Astrocyte of the hippocampus (primary cell): ENCODE measurements around the gene TNIP1.

ENCODE experiments used
- DNase-seq: peaks from one replicate; pipeline ENCODE4 v3.0.0; 2011; ENCODE audit warnings: low read depth, low spot score

TNIP1 gene, protein sequence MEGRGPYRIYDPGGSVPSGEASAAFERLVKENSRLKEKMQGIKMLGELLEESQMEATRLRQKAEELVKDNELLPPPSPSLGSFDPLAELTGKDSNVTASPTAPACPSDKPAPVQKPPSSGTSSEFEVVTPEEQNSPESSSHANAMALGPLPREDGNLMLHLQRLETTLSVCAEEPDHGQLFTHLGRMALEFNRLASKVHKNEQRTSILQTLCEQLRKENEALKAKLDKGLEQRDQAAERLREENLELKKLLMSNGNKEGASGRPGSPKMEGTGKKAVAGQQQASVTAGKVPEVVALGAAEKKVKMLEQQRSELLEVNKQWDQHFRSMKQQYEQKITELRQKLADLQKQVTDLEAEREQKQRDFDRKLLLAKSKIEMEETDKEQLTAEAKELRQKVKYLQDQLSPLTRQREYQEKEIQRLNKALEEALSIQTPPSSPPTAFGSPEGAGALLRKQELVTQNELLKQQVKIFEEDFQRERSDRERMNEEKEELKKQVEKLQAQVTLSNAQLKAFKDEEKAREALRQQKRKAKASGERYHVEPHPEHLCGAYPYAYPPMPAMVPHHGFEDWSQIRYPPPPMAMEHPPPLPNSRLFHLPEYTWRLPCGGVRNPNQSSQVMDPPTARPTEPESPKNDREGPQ

DNA sequence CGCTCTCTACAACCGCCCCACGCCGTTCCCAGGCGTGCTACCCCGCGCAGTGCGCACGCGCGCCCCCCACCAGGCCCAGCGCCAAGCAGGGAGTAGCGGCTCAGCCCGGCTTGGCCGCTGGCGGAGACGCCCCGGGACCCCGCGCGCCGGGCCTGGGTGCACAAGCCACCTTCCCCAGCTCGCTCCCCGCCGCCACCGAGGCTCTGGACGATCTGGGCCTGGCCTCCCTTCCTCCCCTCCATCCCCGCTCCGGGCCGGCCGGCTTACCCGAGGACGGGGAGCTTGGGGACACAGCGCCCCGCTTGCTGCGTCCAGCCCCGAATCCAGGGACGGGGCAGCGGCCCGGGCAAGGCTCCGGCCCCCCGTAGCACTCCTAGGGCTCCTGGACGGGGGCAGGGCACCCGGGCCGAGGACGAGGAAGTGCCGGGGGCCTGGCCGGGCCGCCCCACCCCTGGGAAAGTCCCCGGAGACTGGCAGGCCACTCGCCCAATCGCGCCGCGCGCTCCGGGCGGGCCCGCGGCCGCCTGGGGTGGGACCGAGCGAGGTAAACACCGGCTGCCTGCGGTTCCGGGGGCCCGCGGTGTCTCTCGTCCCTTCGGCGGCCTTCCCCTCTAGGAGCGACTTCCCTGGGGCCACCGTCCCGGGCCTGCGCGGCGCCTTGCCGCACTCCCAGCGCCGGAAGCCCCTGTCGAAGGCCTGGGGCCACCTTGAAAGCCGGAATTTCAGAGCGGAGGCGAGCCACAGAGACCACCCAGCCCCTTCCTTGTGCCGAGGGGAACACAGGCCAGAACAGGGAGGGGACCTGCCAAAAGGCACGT lies at the start of gene TNIP1:
TNIP1 (minus strand) TSS at position 422 of the 818 bp plus-strand sequence. CDS start 15,939 bp downstream, outside the sequence.
- DNase-seq, result peak; percentile 98

DNA sequence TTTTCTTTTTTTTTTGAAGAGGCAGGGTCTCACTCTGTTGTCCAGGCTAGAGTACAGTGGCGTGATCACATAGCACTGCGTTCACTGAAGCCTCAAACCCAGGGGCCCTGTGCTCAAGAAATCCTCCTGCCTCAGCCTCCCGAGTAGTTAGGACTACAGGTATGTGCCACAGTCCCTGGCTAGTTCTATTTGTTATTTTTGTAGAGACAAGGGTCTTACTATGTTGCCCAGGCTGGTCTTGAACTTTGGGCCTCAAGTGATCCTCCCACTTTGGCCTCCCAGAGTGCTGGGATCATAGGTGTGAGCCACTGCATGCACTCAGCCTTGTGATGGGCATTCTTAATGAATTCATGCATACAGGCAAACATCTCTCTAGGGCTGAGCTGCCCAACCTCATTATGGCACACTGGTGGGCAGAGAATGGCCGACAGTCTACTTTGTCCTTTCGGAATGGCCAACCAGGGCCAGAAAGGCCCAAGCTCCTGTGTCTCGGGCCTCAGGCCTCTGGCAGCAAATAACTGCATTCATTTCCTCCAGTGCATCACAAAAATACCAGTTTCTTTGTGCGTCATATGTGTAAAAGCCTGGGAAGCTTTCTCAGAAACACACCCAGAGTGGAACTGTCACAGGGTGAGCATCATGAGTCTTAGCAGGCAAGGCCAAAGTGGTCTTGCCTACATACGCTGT lies 49.5 kb upstream of the TNIP1 start:
- no peak for DNase-seq

DNA sequence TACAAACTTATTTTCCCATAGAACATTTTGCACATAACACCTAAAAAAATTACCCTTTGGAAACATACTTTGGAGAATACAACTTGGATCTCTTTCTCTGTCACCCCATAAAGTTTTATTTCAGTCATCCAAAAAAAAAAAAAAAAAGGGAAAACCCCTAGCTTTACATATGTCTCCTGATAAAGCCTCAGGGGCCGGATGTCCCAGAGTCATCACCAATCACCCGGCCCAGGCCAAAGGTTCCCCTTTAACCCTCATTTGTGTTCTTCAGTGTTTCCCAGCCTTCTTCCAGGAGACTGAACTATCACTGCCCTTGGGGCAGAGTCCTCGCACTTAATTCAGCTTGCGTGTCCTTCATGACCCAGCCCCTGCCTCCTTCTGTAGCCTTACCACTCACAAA lies 48.0 kb upstream of the TNIP1 start:
- no peak for DNase-seq

DNA sequence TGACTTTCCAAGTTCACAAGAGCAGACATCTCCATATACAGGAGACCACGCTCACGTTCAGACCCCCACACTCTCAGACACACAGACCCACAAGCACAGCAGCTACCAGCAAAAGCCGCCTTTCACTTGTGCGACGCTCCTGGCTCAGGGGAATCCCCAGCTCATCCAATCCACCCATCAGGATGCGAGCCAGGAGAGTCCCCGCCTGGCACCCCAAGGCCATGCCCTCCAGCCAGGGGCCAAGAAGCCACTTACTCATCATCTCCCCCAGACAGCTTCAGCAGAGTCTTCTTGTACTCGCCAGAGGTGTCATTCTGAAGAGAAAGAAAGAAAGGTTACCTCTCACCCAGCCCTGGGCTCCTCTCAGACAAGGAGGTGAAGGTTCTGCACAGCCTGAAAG lies 47.1 kb upstream of the TNIP1 start:
- no peak for DNase-seq

DNA sequence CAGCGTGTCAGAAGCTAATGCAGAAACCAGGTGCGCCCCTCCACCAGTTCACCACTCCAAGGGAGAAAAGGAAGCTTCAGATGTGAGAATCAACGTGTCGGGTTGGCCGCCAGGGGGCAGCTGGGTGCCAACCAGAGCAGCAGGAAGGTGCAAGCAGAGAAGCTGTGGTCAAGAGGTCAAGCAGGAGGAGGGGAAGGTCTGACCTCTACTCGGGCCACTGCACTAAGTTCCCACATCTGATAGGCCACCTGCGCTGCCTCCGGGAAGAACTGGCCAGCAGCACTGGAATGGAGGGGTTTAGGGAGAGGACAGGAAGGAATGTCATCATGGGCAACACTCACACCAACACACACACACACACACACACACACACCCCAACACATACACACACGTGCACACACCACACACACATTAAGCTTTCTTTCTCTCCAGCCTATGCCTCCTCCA lies 45.4 kb upstream of the TNIP1 start:
- peak; percentile 71 for DNase-seq

DNA sequence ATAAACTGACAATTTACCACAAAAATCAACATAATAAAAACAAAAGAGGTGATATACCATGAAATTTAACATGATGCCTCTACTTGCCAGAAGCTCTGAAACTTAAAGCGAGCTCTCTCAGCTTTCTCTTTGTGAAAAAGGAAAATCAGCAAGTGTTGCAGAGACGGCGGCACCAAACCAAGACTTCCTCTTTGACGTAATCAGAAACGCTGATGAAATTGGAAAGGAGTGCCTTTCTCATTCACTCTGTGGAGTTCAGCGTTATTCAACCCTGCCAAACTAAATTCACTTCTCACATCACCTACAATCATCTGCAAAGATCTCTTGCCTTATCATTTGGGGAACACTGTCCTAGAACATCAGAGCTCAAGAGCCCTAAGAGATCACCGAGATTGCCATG lies 44.6 kb upstream of the TNIP1 start:
- no peak for DNase-seq

DNA sequence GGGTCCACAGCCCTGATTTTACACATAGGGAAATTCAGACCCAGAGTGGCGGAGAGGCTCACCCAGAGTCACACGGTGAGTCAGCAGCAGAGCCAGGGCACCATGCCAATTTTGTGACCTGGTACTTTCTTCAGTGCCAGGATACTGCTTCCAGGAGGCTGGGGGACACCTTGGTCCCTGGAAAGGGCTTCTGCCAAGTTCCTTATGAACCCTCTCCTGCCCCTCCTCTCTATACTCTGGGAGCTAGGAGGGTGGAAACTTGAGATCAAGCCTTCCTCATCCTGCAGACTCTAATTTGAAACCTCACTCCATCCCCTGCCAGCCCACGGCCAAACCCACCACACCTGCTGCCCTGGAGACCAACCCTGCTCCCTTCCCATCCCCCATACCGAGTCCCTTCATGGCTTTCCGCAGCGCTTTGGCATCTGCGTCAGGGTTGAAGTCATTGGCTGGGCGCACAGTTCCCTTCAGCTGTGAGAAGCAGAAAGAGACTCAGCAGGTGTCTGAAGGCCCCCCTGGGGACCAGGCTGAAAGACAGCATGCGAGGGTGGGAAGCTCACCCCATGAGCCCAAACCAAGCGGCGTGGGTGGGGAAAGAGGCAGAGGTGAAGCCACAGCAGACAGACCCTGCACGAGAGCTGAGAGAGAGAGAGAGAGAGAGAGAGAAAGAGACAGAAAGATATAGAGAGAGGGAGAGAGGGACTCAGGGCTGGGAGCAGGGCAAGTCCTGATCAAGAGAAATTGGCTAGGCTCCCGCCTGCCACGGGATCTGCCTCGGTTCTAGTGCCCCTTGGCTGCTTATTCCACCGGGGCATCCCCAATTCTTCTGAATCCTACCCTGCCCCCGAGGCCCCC lies 43.3 kb upstream of the TNIP1 start:
- peak; percentile 62 for DNase-seq

DNA sequence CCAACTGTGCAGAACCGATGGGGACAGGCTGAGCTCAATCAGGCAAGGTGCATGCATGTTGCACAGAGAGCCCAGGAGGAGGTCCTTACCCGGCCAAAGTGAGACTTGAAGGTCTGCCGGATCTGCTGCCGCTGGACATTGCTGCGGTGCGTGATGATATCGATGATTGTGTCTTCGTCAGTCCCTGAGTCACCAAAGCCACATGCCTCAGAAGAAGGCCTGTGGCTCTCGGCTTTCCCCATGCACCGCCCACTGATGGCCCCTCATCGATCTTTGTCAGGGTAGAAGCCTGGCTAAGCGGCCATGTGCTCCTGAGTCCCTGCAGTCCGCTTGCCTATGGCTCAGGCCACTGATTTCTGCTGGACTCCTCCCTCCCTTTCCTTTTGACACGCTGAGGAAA lies 42.0 kb upstream of the TNIP1 start:
- DNase-seq, result no peak

DNA sequence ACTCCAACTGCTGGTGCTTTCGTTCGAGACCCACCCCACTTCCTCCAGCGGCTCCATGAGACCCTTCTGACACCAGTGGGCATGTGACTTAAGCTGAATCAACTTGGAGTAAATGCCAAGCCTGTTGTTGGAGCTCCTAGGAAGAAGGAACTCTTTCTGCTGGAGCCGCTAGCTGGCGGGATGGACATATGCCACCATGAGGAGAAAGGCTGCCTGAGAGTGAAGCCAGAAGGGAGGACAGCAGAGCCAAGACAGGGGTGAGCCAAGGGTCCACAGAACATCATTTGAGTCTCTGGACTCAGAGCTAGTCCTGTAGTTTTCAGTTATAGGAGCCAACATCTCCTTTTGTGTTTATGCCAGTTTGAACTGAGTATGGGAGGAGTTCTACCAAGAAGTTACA lies 40.8 kb upstream of the TNIP1 start:
- no peak for DNase-seq

DNA sequence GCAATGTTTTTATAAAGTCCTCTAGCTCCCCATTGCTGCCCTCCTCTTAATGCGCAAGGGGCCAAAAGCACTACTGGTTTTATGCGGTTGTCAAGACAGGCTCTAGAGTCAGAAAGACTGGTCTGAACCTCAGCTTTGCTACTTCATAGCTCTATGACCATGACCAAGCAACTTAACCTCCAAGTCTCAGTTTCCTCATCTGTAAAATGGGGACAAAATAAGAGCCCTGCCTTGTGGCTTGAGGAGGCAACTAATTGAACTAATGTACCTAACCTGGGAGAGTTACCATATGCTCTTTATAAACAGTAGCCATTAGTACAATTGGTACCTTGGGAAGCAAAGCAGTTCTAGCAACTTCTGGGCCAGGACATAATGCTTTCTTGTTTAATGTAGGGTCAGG lies 40.3 kb upstream of the TNIP1 start:
- DNase-seq, result no peak

DNA sequence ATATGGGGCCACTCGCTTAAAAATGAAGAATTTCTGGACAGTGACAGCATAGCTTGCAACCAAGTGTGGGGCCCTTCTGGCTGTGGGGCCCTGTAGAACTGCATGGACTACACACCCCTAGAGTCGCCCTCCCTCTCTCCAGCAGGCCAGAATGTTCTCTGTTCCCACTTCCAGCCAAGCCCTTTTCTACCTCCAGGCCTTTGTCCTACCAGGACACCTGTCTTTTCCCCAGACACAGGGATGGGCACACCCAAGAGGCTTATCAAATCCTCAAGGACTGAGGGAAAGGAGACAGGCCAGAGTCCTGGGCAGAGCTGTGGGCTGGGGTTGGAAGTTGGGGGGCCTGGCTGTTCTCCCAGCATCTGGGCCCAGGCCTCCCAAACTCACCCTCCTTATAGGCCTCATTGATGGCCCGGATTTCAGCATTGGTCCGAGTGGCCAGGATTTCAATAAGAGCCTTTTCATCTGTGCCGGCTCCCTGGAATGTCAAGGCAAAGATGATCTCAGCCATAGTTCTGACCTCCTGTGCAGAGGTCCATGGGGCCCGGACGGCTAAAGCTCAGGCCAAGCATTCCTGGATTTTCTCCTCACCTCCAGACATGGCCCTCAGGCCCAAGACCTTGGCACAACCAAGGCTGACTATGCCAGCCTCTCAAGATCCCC lies 38.2 kb upstream of the TNIP1 start:
- DNase-seq, result no peak

DNA sequence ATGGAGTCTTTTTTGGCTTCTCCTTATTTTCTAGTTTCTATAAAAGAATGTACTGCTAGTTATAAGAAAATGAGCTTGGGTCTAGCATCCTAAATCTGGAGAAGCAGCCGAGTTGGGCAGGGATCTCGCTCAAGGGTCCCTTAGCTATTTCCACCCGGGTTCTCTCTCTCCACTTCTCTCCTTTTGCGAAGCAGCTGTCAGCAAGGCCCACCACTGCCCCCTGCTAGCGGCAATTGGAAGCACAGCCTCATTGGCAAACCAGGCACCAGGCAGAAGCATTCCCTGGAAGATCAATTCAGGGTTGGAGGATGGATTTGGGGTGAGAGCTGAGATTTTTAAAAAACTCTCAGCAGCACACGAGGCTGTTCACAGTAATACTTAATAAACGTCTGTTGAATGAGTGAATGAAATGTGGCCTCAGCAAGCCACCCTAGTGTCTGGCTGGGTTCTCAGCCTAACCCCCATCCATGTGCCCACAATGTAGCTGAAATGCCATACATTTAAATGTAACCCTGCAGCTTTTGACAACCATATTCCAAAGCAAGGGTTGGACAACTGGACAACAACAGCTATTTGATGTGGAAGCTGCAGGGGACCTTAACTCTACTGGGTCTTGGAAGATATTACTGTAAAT lies 34.6 kb upstream of the TNIP1 start:
- peak; percentile 80 for DNase-seq

DNA sequence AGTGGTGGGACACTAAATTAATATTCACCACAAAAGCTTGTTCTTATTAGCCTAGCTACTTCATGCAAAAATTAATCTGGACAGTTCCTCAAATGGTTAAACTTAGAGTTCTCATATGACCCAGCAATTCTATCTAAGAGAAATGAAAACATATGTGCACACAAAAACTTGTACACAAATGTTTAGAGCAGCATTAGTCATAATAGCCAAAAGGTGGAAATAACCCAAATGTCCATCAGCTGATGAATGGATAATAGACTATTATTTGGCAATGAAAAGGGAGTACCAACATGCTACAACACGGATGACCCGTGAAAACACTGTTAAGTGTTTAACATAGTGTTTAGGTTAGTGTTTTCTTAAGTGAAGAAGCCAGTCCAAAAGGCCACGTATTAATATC lies 32.8 kb upstream of the TNIP1 start:
- no peak for DNase-seq

DNA sequence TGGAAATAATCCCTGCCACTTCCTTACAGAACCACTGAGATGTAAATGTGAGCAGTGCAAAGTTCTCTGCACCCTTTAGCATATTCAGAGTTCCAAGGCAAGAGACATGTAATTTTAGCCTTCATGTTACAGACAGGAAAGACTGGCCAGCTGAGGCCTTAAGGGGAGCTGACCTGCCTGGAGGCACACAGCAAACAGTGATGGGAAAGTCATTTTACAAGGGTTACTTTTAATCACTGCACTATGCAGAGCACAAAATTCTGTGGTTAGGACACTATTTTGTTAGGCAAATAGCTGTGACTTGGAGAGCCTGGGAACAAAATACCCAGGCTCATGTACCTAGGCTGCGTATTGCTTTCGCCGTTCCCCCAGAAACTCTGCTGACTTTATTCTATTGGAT lies 30.2 kb upstream of the TNIP1 start:
- DNase-seq, result no peak

DNA sequence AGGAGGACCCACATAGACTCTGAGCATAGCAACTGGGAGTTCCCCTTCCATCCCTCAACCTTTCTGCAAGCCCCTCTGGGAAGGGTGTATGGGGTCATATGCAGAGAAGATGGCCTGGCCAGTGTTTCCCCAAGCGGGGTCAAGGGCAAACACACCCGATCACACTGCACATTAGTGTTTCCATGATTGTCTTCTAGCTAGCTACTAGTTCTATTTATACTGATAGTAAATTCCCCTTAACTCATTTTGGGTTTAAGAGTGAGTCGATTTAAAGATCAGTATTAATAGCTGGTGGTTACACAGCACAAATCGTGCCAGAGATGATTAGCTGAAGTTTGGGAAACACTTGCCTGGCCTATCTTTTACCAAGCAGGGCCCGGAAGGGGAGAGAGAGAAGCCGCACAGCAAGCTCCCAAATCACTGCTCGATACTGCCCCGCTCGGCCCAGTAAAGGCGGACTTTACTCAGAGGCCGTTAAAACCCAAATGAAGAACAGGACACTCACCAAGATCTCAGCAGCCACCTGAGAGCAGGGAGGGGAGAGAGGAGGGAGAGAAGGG lies 29.4 kb upstream of the TNIP1 start:
- no peak for DNase-seq

DNA sequence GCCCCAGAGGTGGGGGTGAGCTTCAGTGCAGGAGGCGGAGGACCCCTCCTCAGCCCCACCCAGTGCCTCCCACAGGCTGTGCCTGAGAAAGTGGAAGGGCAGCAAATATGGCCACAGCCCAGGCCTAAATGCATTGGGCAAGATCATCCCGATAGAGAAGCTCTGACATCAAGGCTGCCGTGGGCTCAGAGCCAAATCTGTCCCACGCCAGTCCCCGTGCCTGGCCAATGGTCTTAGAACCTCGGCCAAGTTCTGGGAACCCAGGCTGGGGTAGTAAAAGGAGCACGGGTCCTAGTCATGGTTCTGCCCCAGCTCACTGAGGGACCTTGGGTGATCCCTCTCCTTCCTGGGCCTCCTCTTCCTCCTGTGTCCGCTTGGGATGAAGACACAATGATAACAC lies 27.7 kb upstream of the TNIP1 start:
- no peak for DNase-seq

DNA sequence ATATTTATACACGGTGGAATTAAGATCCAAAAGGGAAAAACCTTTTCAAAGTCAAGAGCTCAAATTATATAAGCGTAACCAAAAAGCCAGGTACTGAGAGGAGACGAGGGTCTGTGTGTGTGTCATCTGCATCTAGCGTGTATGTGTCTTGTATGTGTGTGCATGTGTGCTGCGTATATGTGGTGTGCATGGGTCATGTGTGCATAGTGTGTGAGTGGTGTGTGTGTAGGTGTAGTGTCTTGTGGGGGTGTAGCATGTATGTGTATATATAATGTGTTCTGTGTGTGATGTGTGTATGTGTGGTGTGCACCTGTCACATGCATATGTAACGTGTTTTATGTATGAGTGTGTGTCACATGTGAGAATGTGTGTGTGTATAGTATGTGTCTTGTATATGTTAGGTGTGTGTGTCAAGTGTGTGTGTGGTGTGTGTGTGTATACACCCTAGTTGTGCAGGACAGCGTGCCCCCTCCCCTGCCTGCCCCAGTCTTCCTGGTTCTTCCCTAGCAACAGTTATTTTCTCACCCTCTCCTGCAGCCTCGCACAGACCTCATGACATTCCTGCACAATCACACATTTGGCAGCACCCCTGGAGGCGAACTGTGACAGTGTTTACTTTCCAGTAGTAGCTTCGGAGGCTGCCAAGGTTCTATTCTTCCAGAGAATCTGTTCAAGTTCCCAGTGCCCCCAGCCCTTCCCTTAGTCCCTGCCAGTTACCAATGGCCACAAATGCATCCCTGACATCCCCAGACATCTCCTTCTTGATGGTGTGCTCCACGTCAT lies 27.1 kb upstream of the TNIP1 start:
- DNase-seq, result peak; percentile 88

DNA sequence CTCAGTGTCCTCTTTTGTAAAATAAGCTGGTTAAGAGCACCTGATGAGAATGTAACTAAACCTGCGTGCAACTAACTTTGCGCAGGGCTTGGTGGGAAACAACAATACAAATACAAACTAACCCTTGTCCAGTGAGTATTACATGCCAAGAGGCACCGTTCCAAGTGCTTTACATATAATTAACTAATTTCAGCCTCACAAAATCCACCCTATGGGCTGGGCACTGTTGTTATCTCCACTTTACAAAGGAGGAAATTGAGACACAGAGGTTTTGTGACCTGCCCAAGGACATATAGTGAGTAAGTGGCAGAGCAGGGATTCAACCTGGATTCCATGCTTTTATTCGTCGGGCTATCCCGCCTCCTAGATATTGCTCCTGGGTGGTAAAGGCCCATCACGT lies 26.2 kb upstream of the TNIP1 start:
- DNase-seq, result no peak

DNA sequence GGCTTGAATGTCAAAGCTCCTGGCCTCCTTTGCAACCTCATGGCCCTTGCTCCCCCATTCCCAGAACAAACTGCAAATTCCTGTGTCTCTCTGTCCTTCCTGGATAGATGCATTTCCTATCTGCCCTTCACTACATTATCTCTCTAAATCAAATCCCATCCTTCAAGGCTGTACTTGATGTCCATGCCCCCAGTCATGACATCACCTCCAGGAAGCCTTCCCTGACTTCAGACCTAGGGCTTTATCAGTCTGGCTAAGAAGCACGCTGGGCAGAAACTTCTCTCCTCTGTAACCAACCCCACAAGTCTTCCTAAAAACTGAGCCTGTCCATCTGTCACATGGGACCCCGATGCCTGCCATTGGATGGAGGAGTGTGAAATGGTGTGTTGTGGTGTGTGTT lies 25.7 kb upstream of the TNIP1 start:
- no peak for DNase-seq
